ENCODE results near the gene BNC2.

DNA sequence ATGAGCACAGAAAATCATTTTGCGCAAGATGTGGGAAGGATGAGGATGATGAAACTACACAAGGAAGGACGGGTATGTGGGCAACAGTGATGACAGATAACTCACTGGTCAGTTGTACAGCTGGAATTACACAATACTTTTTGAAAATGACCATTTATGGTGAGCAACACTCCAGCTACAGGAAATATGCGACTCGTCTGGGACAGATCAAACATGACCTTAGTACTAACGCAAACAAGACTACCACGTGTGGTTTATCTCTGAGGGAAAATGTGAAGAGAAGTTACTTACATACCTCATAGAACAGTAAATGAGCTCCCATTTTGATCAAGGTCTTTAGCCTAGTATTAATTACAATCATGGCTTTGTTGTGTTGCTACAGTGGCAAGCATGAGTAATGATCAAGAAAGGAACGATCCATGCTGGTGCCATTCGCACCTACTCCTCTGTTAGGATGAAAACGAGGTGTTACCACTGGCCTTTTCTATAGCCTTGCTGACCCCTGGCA lies 456.9 kb downstream of the BNC2 start:
- TF ChIP-seq, protein P1, sequence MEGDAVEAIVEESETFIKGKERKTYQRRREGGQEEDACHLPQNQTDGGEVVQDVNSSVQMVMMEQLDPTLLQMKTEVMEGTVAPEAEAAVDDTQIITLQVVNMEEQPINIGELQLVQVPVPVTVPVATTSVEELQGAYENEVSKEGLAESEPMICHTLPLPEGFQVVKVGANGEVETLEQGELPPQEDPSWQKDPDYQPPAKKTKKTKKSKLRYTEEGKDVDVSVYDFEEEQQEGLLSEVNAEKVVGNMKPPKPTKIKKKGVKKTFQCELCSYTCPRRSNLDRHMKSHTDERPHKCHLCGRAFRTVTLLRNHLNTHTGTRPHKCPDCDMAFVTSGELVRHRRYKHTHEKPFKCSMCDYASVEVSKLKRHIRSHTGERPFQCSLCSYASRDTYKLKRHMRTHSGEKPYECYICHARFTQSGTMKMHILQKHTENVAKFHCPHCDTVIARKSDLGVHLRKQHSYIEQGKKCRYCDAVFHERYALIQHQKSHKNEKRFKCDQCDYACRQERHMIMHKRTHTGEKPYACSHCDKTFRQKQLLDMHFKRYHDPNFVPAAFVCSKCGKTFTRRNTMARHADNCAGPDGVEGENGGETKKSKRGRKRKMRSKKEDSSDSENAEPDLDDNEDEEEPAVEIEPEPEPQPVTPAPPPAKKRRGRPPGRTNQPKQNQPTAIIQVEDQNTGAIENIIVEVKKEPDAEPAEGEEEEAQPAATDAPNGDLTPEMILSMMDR (IDR thresholded peaks at IDR 0.05; ENCODE audit: insufficient read depth, low read length) = no peak
- TF ChIP-seq POLR2AphosphoS5 (IDR thresholded peaks at IDR 0.05; ENCODE audit: low read depth) (no peak), GABPA (IDR thresholded peaks at IDR 0.05; ENCODE audit: low read depth) (no peak)
- TF ChIP-seq, protein P2, sequence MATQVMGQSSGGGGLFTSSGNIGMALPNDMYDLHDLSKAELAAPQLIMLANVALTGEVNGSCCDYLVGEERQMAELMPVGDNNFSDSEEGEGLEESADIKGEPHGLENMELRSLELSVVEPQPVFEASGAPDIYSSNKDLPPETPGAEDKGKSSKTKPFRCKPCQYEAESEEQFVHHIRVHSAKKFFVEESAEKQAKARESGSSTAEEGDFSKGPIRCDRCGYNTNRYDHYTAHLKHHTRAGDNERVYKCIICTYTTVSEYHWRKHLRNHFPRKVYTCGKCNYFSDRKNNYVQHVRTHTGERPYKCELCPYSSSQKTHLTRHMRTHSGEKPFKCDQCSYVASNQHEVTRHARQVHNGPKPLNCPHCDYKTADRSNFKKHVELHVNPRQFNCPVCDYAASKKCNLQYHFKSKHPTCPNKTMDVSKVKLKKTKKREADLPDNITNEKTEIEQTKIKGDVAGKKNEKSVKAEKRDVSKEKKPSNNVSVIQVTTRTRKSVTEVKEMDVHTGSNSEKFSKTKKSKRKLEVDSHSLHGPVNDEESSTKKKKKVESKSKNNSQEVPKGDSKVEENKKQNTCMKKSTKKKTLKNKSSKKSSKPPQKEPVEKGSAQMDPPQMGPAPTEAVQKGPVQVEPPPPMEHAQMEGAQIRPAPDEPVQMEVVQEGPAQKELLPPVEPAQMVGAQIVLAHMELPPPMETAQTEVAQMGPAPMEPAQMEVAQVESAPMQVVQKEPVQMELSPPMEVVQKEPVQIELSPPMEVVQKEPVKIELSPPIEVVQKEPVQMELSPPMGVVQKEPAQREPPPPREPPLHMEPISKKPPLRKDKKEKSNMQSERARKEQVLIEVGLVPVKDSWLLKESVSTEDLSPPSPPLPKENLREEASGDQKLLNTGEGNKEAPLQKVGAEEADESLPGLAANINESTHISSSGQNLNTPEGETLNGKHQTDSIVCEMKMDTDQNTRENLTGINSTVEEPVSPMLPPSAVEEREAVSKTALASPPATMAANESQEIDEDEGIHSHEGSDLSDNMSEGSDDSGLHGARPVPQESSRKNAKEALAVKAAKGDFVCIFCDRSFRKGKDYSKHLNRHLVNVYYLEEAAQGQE (IDR thresholded peaks at IDR 0.05; ENCODE audit: insufficient replicate concordance, low read depth) = no peak
